ENCODE measurements around the gene RGL3. TPM values are rescaled to one million over a fixed set of nuclear protein-coding genes. Genes with fewer than 3 reads are reported as not detected.

RGL3 gene
- total RNA-seq, 2 experiments from 2014 or later, result 0.49 TPM; not detected in 1

GRCh38 chr19:11364935-11365334 is 54.2 kb downstream of the RGL3 start:
- H3K79me2 ChIP-seq (ENCODE audit: insufficient read depth, low read depth, low read length), result no peaks in the 10 kb centered on the region
- H3K36me3 ChIP-seq (ENCODE audit: insufficient read depth, low read length), result peaks cover 5% of the 10 kb centered on the region
- H3K4me2 ChIP-seq (ENCODE audit: low read length), result no peak overlapping the region
- H3K9me3 ChIP-seq (ENCODE audit: low read length), result no peaks in the 10 kb centered on the region
- H3K9me2 ChIP-seq (ENCODE audit: insufficient read depth, low read length), result no peaks in the 10 kb centered on the region
- H2AFZ ChIP-seq (ENCODE audit: low read length), result no peak overlapping the region
- no peak overlapping the region for H3K27ac ChIP-seq (ENCODE audit: low read depth, low read length, poor library complexity, severe bottlenecking)
- no peaks in the 10 kb centered on the region for H3K4me1 ChIP-seq (ENCODE audit: insufficient read depth, low read length, poor library complexity, severe bottlenecking)
- intact Hi-C loops (cut with micrococcal nuclease; ENCODE audit: unreplicated experiment), result no loop called here
- H4K20me1 ChIP-seq (ENCODE audit: insufficient read depth, low read length), result no peaks in the 10 kb centered on the region
- CTCF ChIA-PET (ENCODE audit: unreplicated experiment), result no interaction called here
- BruUV-seq (replicated peaks), result no TSS peak
- DNase-seq (ENCODE audit: low spot score), result no peak
- POLR2A ChIA-PET, result no interaction called here
- H3K4me3 ChIP-seq (ENCODE audit: low read depth, low read length, poor library complexity, severe bottlenecking), result no peak overlapping the region
- no peak for TF ChIP-seq EZH2phosphoT487 (IDR thresholded peaks at IDR 0.05; ENCODE audit: borderline replicate concordance, low read depth, low read length)
- TF ChIP-seq CTCF (conservative IDR thresholded peaks at IDR 0.05; ENCODE audit: low read length), result no peak

- no peaks in the 10 kb centered on the region for H3K9me3 ChIP-seq (ENCODE audit: low read length)
- H3K36me3 ChIP-seq (ENCODE audit: insufficient read depth, low read length), result peaks cover 5% of the 10 kb centered on the region
- no peak overlapping the region for H3K4me3 ChIP-seq (ENCODE audit: low read depth, low read length, poor library complexity, severe bottlenecking)
- CTCF ChIA-PET (ENCODE audit: unreplicated experiment), result no interaction called here
- no peaks in the 10 kb centered on the region for H3K79me2 ChIP-seq (ENCODE audit: insufficient read depth, low read depth, low read length)
- no peaks in the 10 kb centered on the region for H3K4me1 ChIP-seq (ENCODE audit: insufficient read depth, low read length, poor library complexity, severe bottlenecking)
- TF ChIP-seq CTCF (conservative IDR thresholded peaks at IDR 0.05; ENCODE audit: low read length) (no peak), EZH2phosphoT487 (IDR thresholded peaks at IDR 0.05; ENCODE audit: borderline replicate concordance, low read depth, low read length) (no peak)
- no peak overlapping the region for H3K4me2 ChIP-seq (ENCODE audit: low read length)
- H2AFZ ChIP-seq (ENCODE audit: low read length), result no peak overlapping the region
- DNase-seq (ENCODE audit: low spot score), result no peak
- POLR2A ChIA-PET, result no interaction called here
- no peaks in the 10 kb centered on the region for H4K20me1 ChIP-seq (ENCODE audit: insufficient read depth, low read length)
- no peaks in the 10 kb centered on the region for H3K9me2 ChIP-seq (ENCODE audit: insufficient read depth, low read length)
- no TSS peak for BruUV-seq (replicated peaks)
- H3K27ac ChIP-seq (ENCODE audit: low read depth, low read length, poor library complexity, severe bottlenecking), result no peak overlapping the region
- intact Hi-C loops (cut with micrococcal nuclease; ENCODE audit: unreplicated experiment), result no loop called here
These were observed 54.7 kb downstream of the RGL3 start for GRCh38 chr19:11364296-11364904.

- H3K36me3 ChIP-seq (ENCODE audit: insufficient read depth, low read length), result peaks cover 5% of the 10 kb centered on the region
- BruUV-seq (replicated peaks), result no TSS peak
- TF ChIP-seq CTCF (conservative IDR thresholded peaks at IDR 0.05; ENCODE audit: low read length) (no peak), EZH2phosphoT487 (IDR thresholded peaks at IDR 0.05; ENCODE audit: borderline replicate concordance, low read depth, low read length) (no peak)
- H3K4me3 ChIP-seq (ENCODE audit: low read depth, low read length, poor library complexity, severe bottlenecking), result no peak overlapping the region
- intact Hi-C loops (cut with micrococcal nuclease; ENCODE audit: unreplicated experiment), result no loop called here
- H3K27ac ChIP-seq (ENCODE audit: low read depth, low read length, poor library complexity, severe bottlenecking), result no peak overlapping the region
- no peaks in the 10 kb centered on the region for H3K79me2 ChIP-seq (ENCODE audit: insufficient read depth, low read depth, low read length)
- H3K9me2 ChIP-seq (ENCODE audit: insufficient read depth, low read length), result no peaks in the 10 kb centered on the region
- ChIA-PET POLR2A (no interaction called here), CTCF (ENCODE audit: unreplicated experiment) (no interaction called here)
- H3K9me3 ChIP-seq (ENCODE audit: low read length), result no peaks in the 10 kb centered on the region
- no peaks in the 10 kb centered on the region for H4K20me1 ChIP-seq (ENCODE audit: insufficient read depth, low read length)
- H2AFZ ChIP-seq (ENCODE audit: low read length), result no peak overlapping the region
- H3K4me1 ChIP-seq (ENCODE audit: insufficient read depth, low read length, poor library complexity, severe bottlenecking), result no peaks in the 10 kb centered on the region
- DNase-seq (ENCODE audit: low spot score), result no peak
- no peak overlapping the region for H3K4me2 ChIP-seq (ENCODE audit: low read length)
These were observed 55.2 kb downstream of the RGL3 start for GRCh38 chr19:11363881-11364280.

All from OCI-LY7 (cell line).